Heart left ventricle (tissue), 13 donors: ENCODE results near the gene FAM114A1.

Source experiments
- CTCF ChIP-seq, 12 donors: fragments of 200-600 bp; sonication (generic) in 4 of 12; IDR thresholded peaks; one replicate each; pipeline versions ENCODE4 v1.5.0 to v1.8.0; 2018 to 2022; ENCODE audit warnings: antibody characterized with exemption in 12 of 12, mild to moderate bottlenecking in 5 of 12
- POLR2A ChIP-seq, 2 donors: fragments of 450-650 bp; IDR thresholded peaks; one replicate each; pipeline ENCODE4 v1.6.1; 2017; ENCODE audit warnings: antibody characterized with exemption in 2 of 2, mild to moderate bottlenecking in 2 of 2, moderate library complexity in 2 of 2
- donor health status: ischemic (EF 13 %, LVEDD 7.1; RV severe dilation, severe dysfunction).
- donor health status: DM: no; HTN: yes; CAD: no.
- donor health status: DM: no; HTN: no; CAD: no.
- donor health status: ischemic (EF 25% LVEDD 6.9; RV normal size, moderate dysfunction).
- donor health status: ischemic (EF 25% LVEDD 5.7; RV mildly dilated, moderate dysfunction).
- donor health status: ischemic (EF 35%, LVEDD 5.7; RV mildly dilated, moderate dysfunction).
- donor health status: nonischemic (EF 11% LVEDD 7.7; RV severe dilation, severe dysfunction).
- donor health status: DM: yes; HTN: yes; CAD: no.
- donor health status: PGD.
- donor health status: ischemic (EF 29% LVEDD 5.4; RV normal size, mild dysfunction).
- donor health status: nonischemic (EF 23%, LVEDD 6.1; RV moderate dilation, normal function).

- no peak for TF ChIP-seq CTCF (IDR thresholded peaks at IDR 0.05)
- TF ChIP-seq POLR2A (IDR thresholded peaks at IDR 0.05) = no peak
Measured at GRCh38 chr4:38917481-38918025, 49.9 kb downstream of the FAM114A1 start.
